ENCODE measurements around the gene PKP2. TPM values are rescaled to one million over a fixed set of nuclear protein-coding genes. Genes with fewer than 3 reads are reported as not detected.

PKP2 gene
- total RNA-seq, 1 donor from 2014 or later = 5.2 TPM

DNA sequence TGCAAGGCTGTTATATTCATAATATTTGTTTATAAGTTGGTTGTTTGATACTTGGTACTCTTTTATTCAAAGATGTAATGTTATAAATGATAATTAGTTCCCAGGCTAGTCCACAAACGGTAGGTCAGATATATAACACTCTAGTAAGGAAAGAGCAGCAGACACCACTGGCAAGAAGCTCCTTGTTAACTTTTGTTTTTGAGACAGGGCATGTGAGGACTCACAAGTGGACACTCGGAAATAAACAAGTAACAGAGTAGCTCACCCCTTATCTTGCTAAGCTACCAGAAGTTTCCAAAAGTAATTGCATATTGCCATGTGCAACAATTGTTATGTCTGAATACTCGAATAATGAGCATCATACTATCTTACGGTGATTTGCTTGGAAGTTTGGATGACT is 102.3 kb downstream of the PKP2 start:
- Histone ChIP-seq H3K9ac (ENCODE audit: low read depth in 1 of 3, low read length in 3 of 3) (no peak overlapping the region), H3K4me3 (ENCODE audit: low read length in 3 of 3) (no peak overlapping the region), H3K27ac (ENCODE audit: low read depth, low read length) (no peak overlapping the region), H3K4me1 (ENCODE audit: control insufficient read depth in 3 of 3, insufficient read depth in 3 of 3, low read length in 3 of 3) (no peaks in the 10 kb centered on the region), H3K9me3 (ENCODE audit: control insufficient read depth in 3 of 3, low read length in 3 of 3) (no peaks in the 10 kb centered on the region), H3K36me3 (ENCODE audit: control insufficient read depth in 3 of 3, insufficient read depth in 3 of 3, low read length in 3 of 3) (no peaks in the 10 kb centered on the region), H3K27me3 (ENCODE audit: control insufficient read depth in 3 of 3, insufficient read depth in 3 of 3, low read length in 3 of 3) (no peaks in the 10 kb centered on the region)

DNA sequence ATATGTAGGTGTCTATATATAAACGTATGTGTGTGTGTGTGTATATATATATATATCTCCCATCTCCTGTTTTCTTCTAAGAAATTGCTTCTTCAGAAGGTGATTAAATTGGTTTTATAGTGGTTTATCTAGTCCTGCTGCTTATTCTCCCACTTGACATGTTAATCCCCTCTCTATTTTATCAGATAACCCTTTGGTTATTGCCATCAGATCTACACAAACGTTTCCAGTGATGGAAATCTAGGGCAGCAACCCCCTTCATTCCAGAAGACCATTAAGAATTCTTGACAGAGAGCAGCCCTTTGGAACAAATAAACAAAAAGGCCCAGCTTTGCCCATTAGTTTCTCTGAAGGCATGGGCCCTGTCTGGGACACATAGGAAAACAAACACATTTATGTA is 106.7 kb downstream of the PKP2 start:
- H3K9me3 ChIP-seq (ENCODE audit: control insufficient read depth in 3 of 3, low read length in 3 of 3) = no peaks in the 10 kb centered on the region
- H3K9ac ChIP-seq (ENCODE audit: low read depth in 1 of 3, low read length in 3 of 3) = no peak overlapping the region
- no peak overlapping the region for H3K4me3 ChIP-seq (ENCODE audit: low read length in 3 of 3)
- no peaks in the 10 kb centered on the region for H3K27me3 ChIP-seq (ENCODE audit: control insufficient read depth in 3 of 3, insufficient read depth in 3 of 3, low read length in 3 of 3)
- H3K36me3 ChIP-seq (ENCODE audit: control insufficient read depth in 3 of 3, insufficient read depth in 3 of 3, low read length in 3 of 3) = no peaks in the 10 kb centered on the region
- H3K27ac ChIP-seq (ENCODE audit: low read depth, low read length) = no peak overlapping the region
- H3K4me1 ChIP-seq (ENCODE audit: control insufficient read depth in 3 of 3, insufficient read depth in 3 of 3, low read length in 3 of 3) = no peaks in the 10 kb centered on the region

DNA sequence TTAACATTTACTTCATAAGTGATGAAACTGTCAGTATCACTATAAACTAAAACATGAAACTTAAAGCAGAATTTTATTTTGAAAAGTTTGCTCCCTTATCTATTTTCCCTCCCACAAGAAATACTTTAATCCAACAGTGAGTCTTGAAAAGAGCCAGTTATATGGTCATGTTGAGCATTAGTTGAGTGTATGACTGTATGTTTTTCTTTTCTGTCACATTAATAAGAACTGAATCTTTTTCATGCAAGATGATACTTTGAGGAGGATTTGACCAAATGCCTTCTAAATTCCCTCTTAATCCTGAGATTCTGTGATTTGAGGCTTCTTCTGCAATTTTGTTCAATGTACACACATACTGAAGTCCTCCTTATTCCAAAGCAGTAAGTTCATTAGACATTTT is 107.1 kb downstream of the PKP2 start:
- H3K36me3 ChIP-seq (ENCODE audit: control insufficient read depth in 3 of 3, insufficient read depth in 3 of 3, low read length in 3 of 3) = no peaks in the 10 kb centered on the region
- no peak overlapping the region for H3K9ac ChIP-seq (ENCODE audit: low read depth in 1 of 3, low read length in 3 of 3)
- H3K9me3 ChIP-seq (ENCODE audit: control insufficient read depth in 3 of 3, low read length in 3 of 3) = no peaks in the 10 kb centered on the region
- H3K27me3 ChIP-seq (ENCODE audit: control insufficient read depth in 3 of 3, insufficient read depth in 3 of 3, low read length in 3 of 3) = no peaks in the 10 kb centered on the region
- no peaks in the 10 kb centered on the region for H3K4me1 ChIP-seq (ENCODE audit: control insufficient read depth in 3 of 3, insufficient read depth in 3 of 3, low read length in 3 of 3)
- H3K4me3 ChIP-seq (ENCODE audit: low read length in 3 of 3) = no peak overlapping the region
- H3K27ac ChIP-seq (ENCODE audit: low read depth, low read length) = no peak overlapping the region

DNA sequence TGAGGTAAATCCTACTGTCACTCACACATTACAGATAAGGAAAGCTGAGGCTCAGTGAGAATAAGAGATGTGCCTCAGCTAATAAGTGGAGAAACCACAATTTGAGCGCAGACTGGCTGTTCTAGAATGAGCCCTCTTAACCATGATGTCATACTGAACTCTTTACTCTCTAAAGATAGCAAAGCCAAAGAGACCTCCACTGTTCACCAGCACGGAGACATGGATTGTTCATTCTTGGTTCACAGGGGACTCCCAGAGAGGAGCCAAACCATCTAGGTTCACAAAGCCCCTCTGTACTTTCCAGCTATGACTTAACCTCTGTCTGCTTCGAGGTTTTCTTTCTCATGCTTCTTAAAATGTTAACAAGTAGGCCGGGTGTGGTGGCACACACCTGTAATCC is 108.2 kb downstream of the PKP2 start:
- Histone ChIP-seq H3K27me3 (ENCODE audit: control insufficient read depth in 3 of 3, insufficient read depth in 3 of 3, low read length in 3 of 3) (no peaks in the 10 kb centered on the region), H3K36me3 (ENCODE audit: control insufficient read depth in 3 of 3, insufficient read depth in 3 of 3, low read length in 3 of 3) (no peaks in the 10 kb centered on the region), H3K9ac (ENCODE audit: low read depth in 1 of 3, low read length in 3 of 3) (no peak overlapping the region), H3K4me3 (ENCODE audit: low read length in 3 of 3) (no peak overlapping the region), H3K27ac (ENCODE audit: low read depth, low read length) (no peak overlapping the region), H3K4me1 (ENCODE audit: control insufficient read depth in 3 of 3, insufficient read depth in 3 of 3, low read length in 3 of 3) (no peaks in the 10 kb centered on the region), H3K9me3 (ENCODE audit: control insufficient read depth in 3 of 3, low read length in 3 of 3) (no peaks in the 10 kb centered on the region)

DNA sequence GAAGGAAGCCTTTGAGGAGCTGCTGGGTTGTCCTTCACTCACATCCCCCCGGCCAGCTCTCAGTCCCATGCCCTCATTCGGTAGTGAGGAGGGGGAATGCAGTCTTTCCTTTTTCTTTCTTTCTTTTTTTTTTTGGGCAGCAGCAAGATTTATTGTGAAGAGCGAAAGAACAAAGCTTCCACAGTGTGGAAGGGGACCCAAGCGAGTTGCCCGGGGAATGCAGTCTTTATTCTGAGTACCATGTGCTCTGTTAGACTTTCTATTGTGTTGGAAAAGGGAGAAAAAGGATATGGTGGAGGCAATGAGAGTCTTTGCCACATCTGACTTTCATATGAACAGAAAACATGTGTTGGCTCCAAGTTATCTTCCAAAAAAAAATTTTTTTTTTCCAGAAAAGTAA is 111.0 kb downstream of the PKP2 start:
- Histone ChIP-seq H3K9ac (ENCODE audit: low read depth in 1 of 3, low read length in 3 of 3) (no peak overlapping the region), H3K27me3 (ENCODE audit: control insufficient read depth in 3 of 3, insufficient read depth in 3 of 3, low read length in 3 of 3) (peaks cover 0 to 2% (median 0%) of the 10 kb centered on the region in 3 donors), H3K4me3 (ENCODE audit: low read length in 3 of 3) (no peak overlapping the region), H3K27ac (ENCODE audit: low read depth, low read length) (no peak overlapping the region), H3K9me3 (ENCODE audit: control insufficient read depth in 3 of 3, low read length in 3 of 3) (no peaks in the 10 kb centered on the region), H3K4me1 (ENCODE audit: control insufficient read depth in 3 of 3, insufficient read depth in 3 of 3, low read length in 3 of 3) (no peaks in the 10 kb centered on the region), H3K36me3 (ENCODE audit: control insufficient read depth in 3 of 3, insufficient read depth in 3 of 3, low read length in 3 of 3) (no peaks in the 10 kb centered on the region)

DNA sequence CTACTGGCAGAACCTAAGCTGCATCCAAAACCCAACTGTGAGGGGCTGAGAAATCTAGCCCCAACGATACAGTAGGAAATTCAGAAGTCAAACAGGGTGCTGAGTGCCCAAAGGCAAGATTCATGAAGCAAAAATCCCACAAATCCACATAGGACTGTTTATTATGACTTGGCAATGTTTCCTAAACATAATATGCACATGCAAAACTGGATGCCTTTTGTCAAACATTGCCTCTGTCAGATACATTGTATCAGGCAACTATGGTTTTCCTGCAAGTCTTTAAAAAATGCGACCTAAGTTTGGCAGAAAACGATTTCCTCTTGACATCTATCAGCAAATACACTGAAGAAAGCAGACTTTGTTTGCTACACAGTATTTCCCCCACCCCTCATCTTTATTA is 113.5 kb downstream of the PKP2 start:
- H3K27me3 ChIP-seq (ENCODE audit: control insufficient read depth in 3 of 3, insufficient read depth in 3 of 3, low read length in 3 of 3) = peaks cover 0 to 7% (median 4%) of the 10 kb centered on the region in 3 donors
- H3K9me3 ChIP-seq (ENCODE audit: control insufficient read depth in 3 of 3, low read length in 3 of 3) = no peaks in the 10 kb centered on the region
- no peak overlapping the region for H3K27ac ChIP-seq (ENCODE audit: low read depth, low read length)
- no peaks in the 10 kb centered on the region for H3K36me3 ChIP-seq (ENCODE audit: control insufficient read depth in 3 of 3, insufficient read depth in 3 of 3, low read length in 3 of 3)
- no peak overlapping the region for H3K9ac ChIP-seq (ENCODE audit: low read depth in 1 of 3, low read length in 3 of 3)
- no peak overlapping the region for H3K4me3 ChIP-seq (ENCODE audit: low read length in 3 of 3)
- no peaks in the 10 kb centered on the region for H3K4me1 ChIP-seq (ENCODE audit: control insufficient read depth in 3 of 3, insufficient read depth in 3 of 3, low read length in 3 of 3)

DNA sequence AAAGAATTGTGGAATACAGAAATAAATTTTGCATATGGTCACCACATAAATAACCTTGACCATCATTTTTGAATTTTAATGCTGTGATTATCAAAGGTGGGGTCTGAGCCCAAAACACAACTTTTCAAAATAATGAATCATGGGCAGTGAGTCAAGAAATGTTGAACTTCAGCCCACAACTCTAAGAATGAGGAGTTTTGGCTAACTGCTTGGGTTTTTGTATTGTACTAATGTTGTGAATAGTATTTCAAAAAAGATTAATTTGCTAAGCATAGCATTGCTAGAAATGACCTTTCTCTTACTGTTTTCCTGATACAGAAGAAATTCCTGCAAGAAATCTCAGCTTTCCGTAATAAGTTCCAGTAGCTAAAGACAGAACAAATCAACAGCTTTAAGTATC is 116.5 kb downstream of the PKP2 start:
- Histone ChIP-seq H3K36me3 (ENCODE audit: control insufficient read depth in 3 of 3, insufficient read depth in 3 of 3, low read length in 3 of 3) (no peaks in the 10 kb centered on the region), H3K4me3 (ENCODE audit: low read length in 3 of 3) (no peak overlapping the region), H3K9me3 (ENCODE audit: control insufficient read depth in 3 of 3, low read length in 3 of 3) (no peaks in the 10 kb centered on the region), H3K4me1 (ENCODE audit: control insufficient read depth in 3 of 3, insufficient read depth in 3 of 3, low read length in 3 of 3) (no peaks in the 10 kb centered on the region), H3K27ac (ENCODE audit: low read depth, low read length) (no peak overlapping the region), H3K27me3 (ENCODE audit: control insufficient read depth in 3 of 3, insufficient read depth in 3 of 3, low read length in 3 of 3) (peaks cover 0 to 15% (median 4%) of the 10 kb centered on the region in 3 donors), H3K9ac (ENCODE audit: low read depth in 1 of 3, low read length in 3 of 3) (no peak overlapping the region)

DNA sequence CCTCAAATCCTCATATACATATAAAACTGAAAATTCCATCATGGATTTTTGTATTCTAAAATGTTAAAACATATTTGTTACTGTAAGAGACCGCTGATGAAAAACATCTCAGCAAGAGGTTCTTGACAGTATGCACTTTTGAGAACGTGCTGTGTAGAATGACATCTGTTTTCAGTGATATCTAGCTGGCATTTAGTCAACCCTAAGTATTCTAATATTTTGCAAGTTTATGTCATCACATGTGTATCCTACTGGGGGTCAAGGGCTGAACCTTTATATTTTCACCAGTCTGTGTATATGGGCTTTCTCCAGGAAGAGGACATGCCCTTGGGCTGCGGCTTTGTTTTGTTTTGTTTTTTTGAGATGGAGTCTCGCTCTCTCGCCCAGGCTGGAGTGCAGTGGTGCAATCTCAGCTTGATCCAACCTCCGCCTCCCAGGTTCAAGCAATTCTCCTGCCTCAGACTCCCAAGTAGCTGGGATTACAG is 118.8 kb downstream of the PKP2 start:
- peaks cover 0 to 13% (median 4%) of the 10 kb centered on the region in 3 donors for H3K27me3 ChIP-seq (ENCODE audit: control insufficient read depth in 3 of 3, insufficient read depth in 3 of 3, low read length in 3 of 3)
- H3K4me1 ChIP-seq (ENCODE audit: control insufficient read depth in 3 of 3, insufficient read depth in 3 of 3, low read length in 3 of 3) = no peaks in the 10 kb centered on the region
- H3K36me3 ChIP-seq (ENCODE audit: control insufficient read depth in 3 of 3, insufficient read depth in 3 of 3, low read length in 3 of 3) = no peaks in the 10 kb centered on the region
- no peaks in the 10 kb centered on the region for H3K9me3 ChIP-seq (ENCODE audit: control insufficient read depth in 3 of 3, low read length in 3 of 3)
- H3K4me3 ChIP-seq (ENCODE audit: low read length in 3 of 3) = no peak overlapping the region
- H3K9ac ChIP-seq (ENCODE audit: low read depth in 1 of 3, low read length in 3 of 3) = no peak overlapping the region
- no peak overlapping the region for H3K27ac ChIP-seq (ENCODE audit: low read depth, low read length)

DNA sequence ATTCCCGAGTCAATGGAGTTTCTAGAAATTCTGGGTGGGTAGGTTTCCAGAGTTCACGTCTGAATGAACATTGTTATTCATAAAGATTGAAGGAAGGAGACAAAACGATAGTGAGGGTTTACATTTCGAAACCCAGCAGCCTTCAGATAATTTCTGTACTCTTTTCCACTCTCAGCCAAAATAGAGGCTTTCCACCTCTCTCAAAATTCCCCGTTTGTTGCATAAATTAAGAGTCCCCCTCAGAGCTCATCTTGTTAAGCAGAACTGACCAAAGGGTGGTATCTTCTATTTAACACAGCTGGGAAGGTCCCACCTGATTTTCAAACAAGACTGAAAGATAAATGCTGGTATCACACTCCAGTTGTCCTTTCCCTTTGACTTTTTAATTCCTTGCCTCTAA is 119.4 kb downstream of the PKP2 start:
- Histone ChIP-seq H3K9ac (ENCODE audit: low read depth in 1 of 3, low read length in 3 of 3) (no peak overlapping the region), H3K27me3 (ENCODE audit: control insufficient read depth in 3 of 3, insufficient read depth in 3 of 3, low read length in 3 of 3) (peaks cover 0 to 13% (median 4%) of the 10 kb centered on the region in 3 donors), H3K27ac (ENCODE audit: low read depth, low read length) (no peak overlapping the region), H3K4me1 (ENCODE audit: control insufficient read depth in 3 of 3, insufficient read depth in 3 of 3, low read length in 3 of 3) (no peaks in the 10 kb centered on the region), H3K4me3 (ENCODE audit: low read length in 3 of 3) (no peak overlapping the region), H3K9me3 (ENCODE audit: control insufficient read depth in 3 of 3, low read length in 3 of 3) (no peaks in the 10 kb centered on the region), H3K36me3 (ENCODE audit: control insufficient read depth in 3 of 3, insufficient read depth in 3 of 3, low read length in 3 of 3) (no peaks in the 10 kb centered on the region)

DNA sequence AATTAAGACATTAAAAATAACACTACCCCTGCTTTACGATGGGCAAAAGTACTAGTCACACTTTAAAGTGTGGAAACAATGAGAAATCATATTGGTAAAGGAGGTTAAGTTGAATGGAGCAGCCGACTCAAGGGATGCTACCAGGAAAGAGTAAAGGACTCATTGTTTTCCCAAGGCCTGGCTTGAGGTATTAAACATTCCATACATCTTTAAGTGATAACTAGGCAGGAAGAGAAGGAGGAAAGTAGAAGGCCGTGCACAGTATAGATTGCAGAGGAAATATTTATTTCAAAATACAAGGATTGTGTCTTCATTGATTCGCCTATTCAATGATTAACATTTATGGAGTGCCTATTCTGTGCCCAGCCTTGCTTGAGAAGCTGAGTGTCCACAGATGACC is 120.3 kb downstream of the PKP2 start:
- no peak overlapping the region for H3K27ac ChIP-seq (ENCODE audit: low read depth, low read length)
- no peaks in the 10 kb centered on the region for H3K4me1 ChIP-seq (ENCODE audit: control insufficient read depth in 3 of 3, insufficient read depth in 3 of 3, low read length in 3 of 3)
- H3K9me3 ChIP-seq (ENCODE audit: control insufficient read depth in 3 of 3, low read length in 3 of 3) = no peaks in the 10 kb centered on the region
- no peak overlapping the region for H3K9ac ChIP-seq (ENCODE audit: low read depth in 1 of 3, low read length in 3 of 3)
- H3K27me3 ChIP-seq (ENCODE audit: control insufficient read depth in 3 of 3, insufficient read depth in 3 of 3, low read length in 3 of 3) = peaks cover 0 to 13% (median 4%) of the 10 kb centered on the region in 3 donors
- H3K4me3 ChIP-seq (ENCODE audit: low read length in 3 of 3) = no peak overlapping the region
- no peaks in the 10 kb centered on the region for H3K36me3 ChIP-seq (ENCODE audit: control insufficient read depth in 3 of 3, insufficient read depth in 3 of 3, low read length in 3 of 3)

DNA sequence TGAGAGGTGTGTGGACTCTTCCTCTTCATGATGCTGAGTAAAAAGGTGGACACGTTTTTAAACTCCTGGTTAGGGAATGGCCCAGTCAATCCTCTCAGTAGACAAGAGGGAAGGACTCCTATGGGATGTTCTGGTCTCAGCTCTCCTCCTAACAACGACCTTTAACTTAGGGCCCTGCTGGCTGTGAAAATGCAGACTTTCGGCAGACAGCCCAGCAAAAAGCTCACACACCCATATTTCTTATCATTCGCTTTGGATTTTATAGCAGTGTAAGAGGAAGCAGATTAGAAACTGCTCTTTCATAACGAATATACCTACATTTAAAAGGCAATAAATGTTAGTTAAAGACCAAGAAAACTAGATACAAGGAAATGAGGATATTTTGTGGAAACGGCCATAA is 122.9 kb downstream of the PKP2 start:
- Histone ChIP-seq H3K36me3 (ENCODE audit: control insufficient read depth in 3 of 3, insufficient read depth in 3 of 3, low read length in 3 of 3) (no peaks in the 10 kb centered on the region), H3K27ac (ENCODE audit: low read depth, low read length) (no peak overlapping the region), H3K9me3 (ENCODE audit: control insufficient read depth in 3 of 3, low read length in 3 of 3) (no peaks in the 10 kb centered on the region), H3K4me3 (ENCODE audit: low read length in 3 of 3) (no peak overlapping the region), H3K4me1 (ENCODE audit: control insufficient read depth in 3 of 3, insufficient read depth in 3 of 3, low read length in 3 of 3) (no peaks in the 10 kb centered on the region), H3K9ac (ENCODE audit: low read depth in 1 of 3, low read length in 3 of 3) (no peak overlapping the region), H3K27me3 (ENCODE audit: control insufficient read depth in 3 of 3, insufficient read depth in 3 of 3, low read length in 3 of 3) (peaks cover 0 to 8% (median 0%) of the 10 kb centered on the region in 3 donors)
